LoVo (cell line): ENCODE measurements around the gene CTSZ.

Source experiments
- DNase-seq: peaks from one replicate; pipeline ENCODE4 v3.0.0-alpha.2; 2016; ENCODE audit warnings: low spot score

The CTSZ gene

DNA sequence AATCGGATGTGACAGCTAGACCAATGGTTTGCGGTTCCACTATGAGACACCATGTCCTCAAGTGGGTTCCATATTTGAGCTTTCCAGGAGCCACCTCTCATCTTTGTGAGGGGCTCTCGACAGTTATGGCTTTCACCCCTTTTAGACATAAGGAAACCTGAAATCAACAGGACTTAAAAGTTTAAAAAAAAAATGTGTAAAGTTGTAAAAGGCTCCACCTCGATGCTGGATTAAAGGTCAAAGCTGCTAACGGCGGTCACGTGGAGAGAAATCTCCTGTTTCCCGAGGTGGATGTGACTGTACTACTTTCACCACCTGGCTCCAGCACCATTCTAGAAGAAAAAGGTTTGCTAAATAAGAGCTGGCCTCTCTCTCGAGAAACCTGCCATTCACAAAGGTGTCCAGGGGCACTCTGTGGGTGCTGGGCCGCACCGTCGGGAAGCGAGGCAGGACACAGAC, 24.5 kb upstream of the CTSZ start:
- DNase-seq = no peak

DNA sequence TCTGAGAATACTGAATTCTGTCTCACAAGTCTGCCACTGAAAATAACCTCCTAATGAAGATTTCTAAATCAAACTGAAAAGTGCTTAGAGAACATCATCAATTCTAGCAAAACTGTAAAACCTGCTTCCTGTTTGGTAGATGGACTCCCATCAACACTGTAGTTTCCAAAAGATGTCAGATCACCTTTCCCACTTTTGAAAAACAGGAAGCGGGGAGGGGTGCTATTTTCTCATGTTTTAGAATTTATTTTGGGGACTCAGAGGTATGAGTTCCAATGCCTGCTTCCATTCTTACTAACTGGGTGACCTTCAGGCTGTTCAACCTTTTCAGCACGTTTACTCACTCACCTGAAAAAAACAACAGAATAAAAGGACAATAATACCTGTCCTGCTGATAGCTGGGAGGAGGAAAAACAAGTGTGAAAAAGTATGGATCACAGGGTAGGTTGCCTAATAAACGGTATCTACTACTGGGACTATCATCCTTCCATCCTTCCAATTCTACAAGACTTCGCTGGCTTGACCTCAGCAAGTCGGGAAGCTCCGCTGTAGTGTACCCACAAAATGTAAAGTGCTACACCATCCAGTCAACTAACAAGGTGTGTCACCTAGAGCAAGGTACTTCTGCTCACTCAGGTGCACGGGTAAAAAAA, 24.0 kb upstream of the CTSZ start:
- no peak for DNase-seq

DNA sequence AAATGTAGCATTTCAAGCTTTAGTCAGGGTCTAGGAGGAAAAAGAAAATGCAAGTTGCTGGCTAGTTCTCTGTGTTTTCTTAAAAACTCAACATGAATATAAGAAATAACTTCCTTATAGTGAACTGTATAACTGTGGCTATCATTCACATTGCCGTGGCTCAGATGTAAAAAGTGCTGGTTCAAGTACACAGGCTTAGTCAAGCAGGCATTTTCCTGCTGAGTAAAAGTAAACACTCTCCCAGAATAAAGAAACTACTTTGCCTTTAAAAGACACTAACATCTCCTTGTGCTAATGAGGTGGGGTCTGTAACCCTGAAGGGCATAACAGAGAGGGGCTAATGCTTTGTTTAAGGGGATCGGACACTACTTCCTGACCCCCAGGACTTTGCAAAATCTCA, 21.8 kb upstream of the CTSZ start:
- DNase-seq = no peak

DNA sequence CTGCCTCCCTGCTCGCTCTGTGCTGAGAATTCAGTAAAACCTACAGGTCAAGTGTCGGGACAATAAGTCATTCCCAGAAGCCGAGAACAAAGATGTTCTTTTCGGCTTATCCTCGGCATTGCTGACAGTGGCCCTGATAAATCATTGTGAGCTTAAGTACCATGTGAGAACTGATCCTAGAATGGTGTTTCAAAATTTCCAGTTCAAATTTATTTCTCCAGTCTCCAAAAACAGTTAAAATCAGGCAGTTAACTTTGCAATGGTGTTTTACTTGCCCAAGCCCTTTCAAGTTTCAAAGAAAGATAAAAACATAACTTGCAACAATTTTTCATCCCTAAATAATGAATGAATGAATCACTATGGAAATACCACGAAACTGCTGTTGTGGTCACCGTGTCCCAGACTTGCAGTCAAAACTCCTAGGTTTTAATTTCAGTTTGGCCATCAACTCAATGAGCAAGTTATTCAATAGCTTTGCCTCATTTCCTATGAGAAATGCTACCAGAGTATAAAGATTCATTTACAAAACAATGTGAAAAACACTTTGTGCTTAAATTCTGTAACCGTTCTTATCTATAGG, 20.8 kb upstream of the CTSZ start:
- no peak for DNase-seq

DNA sequence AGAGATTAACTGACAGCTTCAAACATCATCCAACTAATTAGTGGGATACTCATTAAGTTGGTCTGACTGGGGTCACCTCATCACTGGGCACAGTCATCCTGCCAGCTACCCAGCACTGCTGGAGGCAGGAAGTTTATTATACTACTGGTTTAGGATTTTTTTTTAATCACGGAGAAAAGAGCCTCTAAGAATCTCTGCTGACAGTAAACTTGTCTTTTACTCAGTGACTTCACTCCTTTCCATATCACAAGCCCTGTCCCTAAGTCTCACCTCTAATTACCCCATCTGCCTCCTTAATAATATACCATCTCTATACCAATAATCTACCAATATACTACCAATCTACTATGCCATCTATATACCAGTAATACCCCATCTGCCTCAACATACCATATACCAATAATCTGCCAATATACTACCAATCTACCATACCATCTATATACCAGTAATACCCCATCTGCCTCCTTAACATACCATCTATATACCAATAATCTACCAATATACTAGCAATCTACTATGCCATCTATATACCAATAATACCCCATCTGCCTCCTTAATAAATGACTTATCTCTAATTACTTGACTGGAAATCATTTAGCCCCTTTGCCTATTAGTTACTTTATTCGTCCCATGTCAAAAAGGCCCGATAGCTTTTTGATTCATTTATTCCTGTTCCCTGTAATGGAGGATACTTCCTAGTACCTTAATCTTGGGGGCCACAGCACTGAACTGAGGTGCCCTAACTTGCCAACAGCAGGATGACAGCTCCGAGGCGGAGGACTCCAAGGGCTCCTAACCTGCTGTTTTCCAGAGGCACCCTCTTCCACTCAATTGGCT, 20.1 kb upstream of the CTSZ start:
- no peak for DNase-seq

DNA sequence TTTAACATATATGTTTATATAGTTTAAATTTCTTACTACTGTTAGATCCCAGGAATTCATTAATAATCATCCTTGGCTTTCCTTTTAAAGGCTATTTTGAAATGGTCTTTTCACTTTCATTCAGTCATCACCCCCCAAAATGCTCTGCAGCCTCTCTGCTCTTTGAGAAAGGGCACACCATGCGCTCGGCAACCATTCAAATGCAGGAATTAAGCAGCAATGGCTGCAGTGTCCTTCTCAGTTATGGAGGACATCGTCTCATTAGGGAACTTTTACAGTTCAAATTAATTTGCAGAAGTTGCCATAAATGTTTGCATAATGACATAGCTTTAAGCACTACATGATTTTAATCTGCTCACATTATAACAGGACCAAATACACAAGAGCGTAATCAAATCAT, 18.5 kb upstream of the CTSZ start:
- no peak for DNase-seq

DNA sequence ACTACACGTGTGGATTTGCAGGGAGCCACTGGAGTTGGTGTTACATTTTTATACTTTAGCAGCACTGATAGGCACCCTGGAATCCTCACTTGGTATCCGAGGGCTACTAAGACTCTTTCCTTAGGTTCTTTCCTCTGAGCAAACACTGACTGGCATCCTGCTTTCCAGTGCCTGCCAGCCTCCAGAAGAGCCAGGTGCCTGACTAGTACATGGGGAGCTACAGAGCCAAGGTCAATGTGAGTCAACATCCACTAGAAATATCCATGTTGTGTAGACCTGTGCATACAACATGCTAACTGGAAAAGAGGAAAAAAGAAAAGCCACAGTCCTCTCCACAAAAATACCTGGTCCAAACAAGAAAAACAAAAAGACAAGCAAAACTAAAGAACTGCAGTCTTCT, 18.0 kb upstream of the CTSZ start:
- no peak for DNase-seq

DNA sequence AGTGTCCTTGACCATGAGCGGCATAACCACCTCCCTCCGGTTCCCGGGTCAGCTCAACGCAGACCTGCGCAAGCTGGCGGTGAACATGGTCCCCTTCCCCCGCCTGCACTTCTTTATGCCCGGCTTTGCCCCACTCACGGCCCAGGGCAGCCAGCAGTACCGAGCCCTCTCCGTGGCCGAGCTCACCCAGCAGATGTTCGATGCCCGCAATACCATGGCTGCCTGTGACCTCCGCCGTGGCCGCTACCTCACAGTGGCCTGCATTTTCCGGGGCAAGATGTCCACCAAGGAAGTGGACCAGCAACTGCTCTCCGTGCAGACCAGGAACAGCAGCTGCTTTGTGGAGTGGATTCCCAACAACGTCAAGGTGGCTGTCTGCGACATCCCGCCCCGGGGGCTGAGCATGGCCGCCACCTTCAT, 17.1 kb upstream of the CTSZ start:
- no peak for DNase-seq

DNA sequence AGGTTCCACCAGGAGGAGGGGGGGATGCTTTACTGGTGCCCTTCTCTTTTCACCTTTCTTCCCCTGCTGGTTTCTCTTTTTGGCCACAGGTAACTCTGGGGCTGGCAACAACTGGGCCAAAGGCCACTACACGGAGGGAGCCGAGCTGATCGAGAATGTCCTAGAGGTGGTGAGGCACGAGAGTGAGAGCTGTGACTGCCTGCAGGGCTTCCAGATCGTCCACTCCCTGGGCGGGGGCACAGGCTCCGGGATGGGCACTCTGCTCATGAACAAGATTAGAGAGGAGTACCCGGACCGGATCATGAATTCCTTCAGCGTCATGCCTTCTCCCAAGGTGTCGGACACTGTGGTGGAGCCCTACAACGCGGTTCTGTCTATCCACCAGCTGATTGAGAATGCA, 16.6 kb upstream of the CTSZ start:
- DNase-seq = no peak

DNA sequence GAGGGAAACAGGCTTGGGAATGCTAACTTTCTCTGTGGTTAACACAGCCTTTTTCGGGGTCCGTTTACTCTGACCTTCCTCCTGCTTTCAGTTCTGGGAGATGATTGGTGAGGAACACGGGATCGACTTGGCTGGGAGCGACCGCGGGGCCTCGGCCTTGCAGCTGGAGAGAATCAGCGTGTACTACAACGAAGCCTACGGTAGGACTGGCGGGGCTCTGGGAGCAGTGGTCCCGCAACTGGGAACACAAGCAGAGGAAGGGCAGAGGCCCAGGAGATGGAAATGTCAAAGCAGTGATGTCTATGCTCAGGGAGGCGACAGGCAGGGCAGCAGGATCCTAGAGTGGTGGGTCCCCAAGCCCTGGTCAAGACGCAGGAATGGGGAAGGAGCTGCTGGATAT, 15.7 kb upstream of the CTSZ start:
- DNase-seq = no peak

DNA sequence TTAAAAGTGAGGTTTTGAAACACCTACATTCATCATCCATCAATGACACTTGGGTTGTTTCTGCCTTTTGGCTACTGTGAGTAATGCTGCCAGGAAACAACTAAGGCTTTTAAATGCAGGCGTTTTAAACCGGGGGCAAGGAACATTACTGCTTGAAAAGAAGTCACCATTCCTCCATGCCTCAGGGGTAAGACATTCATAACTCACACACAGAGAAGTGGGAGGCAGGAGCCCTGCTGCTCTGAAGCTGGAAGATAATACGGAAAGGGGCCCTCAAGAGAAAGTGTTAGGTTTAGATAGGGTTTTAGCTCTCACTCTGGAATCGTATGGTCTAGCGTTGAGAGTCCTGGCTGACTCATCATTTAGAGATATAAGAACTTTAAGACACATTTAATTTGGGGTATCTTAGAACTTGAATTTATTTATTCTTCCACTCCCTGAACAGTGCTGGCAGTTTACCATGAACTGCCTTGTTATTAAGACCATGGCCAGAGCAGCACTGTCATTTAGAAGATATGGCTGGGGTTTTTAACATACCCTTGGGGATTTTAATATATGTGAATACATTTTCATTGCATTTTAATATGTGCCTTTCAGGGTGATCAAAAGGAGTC, 14.0 kb upstream of the CTSZ start:
- DNase-seq = no peak

DNA sequence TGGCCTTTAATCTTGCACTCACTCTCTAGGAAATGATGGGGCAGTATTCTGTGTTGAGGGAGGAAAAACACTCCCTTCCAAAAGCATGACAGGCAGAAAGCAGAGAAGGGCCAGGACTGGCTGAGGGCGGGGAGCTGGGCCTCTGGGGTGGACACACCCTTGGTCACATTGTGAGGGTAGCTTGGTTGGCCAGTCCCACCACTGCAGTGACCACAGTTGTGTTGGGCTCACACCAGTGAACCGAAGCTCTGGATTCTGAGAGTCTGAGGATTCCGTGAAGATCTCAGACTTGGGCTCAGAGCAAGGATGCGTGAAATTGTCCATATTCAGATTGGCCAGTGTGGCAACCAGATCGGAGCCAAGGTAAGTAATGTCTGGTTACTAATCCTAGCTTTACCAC, 12.2 kb upstream of the CTSZ start, which contains the start of gene TUBB1:
Gene TUBB1 (plus strand): TSS at position 213 of the 400 bp plus-strand sequence. CDS start 94 bp downstream, at position 307.
- DNase-seq = no peak

DNA sequence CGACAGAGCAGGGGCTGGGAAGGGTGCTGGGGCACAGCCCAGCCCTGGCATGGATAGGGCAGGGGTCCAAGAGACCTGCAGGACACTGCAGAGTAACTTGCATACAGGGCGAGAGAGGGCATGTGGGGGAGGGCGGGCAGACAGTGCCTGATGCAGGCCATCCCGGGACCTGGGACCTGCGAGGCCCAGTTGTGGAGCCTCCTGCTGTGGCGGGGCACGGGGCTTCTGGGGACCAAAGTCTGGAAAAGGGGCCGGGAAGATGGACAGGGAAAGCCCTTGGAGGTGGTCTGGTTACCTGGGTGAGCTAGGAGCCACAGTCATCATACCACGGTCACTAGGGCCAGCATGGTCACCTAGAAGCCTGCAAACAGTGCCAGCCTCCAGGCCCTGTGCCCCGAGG, 11.8 kb upstream of the CTSZ start:
- DNase-seq = no peak

DNA sequence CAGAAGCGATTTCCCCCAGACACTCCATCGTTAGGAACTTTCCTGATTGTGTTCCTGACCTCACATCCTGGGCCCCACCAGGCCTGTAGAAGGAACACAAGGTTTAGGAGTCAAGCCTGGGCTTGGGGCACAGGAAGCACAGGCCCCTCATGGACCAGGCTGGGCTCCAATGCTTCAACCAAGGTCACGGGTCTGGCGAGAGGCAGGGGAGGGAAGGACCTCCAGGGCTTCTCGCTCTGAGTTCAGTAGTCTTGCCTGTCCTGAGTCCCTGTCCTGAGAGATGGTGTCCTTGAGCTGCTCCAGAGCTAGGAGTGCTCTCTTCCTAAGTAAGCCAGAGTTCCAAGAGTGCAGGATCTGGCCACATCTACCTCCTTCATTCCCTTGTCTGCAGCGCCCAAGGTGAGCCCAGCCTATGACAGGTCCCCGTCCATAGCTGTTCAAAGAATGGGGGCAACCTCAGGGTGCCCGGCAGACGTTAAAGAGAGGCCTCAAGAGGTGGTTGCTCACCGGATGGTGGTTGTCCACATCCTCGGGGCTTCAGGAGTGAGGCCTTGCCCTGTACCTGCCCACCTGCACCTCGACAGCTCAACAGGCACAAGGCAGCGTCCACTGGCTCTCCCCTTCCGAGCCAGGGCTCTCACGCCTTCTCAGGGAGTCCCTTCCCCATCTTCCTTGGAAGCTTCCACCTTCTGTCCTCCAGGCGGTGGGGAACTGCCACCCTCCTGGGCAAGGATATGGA, 10.6 kb upstream of the CTSZ start:
- no peak for DNase-seq

DNA sequence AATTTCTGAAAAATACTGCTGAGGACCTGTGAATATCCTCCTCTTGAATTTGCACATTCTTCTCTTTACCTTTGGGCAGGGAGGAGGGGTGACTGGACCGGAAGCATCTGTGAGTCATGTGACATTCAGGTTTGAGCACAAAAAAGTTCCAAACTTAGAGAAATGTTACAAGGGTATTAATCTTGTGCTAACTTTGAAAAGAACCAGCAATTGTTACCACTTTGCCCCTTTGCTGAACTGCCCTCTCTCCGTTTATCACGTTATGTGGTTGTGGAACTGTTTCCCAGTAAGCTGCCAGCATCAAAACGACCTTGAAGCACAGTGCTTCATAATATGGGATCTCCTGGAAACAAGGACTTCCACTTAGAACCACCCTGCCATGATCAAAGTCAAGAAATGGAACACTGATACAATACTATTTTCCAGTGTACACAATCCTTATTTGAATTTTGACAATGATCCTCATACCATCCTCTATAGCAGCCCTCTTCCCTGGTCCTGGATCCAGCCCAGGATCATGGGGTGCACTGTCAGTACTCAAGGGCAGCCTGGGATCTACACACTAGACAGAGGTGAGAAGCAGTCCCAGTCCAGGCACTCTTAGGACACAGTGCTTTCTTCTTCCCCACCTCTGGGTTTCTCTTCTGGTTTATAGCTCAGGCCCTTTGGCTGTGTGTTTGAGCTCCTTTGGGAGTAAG, 9.9 kb upstream of the CTSZ start:
- DNase-seq = no peak

DNA sequence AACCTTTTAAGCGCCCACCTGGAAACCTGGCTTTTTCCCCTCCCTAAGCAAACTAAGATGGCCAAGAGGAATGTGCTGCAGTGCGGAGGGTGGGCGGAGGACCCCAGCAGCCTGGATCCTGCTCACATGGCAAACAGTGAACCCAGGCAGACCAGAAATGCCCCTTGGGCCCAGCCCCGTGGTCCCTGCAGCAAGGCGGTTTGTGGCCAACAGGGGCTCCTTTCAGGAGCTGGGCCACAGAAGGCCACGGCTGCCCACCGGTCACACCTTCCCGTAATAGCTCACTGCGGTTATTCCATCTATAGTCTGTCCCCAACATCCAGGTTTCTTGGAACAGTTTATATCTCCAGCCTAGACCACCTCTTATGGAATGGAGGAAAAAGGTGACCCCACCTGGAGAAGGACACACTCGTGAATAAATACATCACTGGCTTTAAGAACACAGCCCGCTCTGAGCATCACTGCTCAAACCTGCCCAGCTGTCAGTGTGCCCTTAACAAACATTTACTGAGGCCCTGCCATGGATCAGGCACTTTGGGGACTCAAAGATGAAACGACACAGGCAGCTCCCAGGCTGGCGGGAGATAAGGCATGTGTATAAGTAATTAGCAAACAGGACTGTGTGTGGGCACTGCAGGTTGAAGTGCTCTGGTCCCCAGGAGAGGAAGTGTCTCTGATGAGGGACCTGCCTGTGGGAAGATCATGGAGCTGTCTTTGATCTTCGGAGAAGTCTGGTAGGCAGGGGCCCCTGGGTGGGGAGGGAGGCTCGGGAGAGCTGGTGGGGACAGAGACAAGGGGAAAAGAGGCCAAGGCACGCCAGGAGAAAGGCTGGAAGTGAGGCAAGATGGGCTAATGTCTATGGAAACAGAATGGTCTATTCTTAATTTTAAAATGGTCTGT, 9.0 kb upstream of the CTSZ start:
- no peak for DNase-seq

DNA sequence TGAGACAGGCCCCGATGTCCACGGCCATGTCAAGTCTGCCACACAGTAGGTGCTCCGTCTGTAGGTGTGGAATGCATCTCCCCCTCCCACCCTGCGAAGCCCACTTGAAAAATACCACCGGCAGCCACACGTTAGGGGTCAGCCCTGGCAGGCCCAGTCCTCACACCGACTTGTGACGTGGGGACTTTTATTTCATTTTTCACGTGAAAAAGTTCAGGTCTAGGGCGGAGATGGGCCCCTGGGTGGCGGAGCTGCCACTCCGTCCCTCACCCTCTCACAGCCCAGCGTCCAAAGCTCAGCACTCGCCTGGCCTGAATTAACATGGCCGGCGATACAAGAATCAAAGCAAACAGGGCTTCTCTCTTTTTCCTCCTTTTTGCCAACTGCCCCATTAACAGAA, 8.4 kb upstream of the CTSZ start:
- no peak for DNase-seq

DNA sequence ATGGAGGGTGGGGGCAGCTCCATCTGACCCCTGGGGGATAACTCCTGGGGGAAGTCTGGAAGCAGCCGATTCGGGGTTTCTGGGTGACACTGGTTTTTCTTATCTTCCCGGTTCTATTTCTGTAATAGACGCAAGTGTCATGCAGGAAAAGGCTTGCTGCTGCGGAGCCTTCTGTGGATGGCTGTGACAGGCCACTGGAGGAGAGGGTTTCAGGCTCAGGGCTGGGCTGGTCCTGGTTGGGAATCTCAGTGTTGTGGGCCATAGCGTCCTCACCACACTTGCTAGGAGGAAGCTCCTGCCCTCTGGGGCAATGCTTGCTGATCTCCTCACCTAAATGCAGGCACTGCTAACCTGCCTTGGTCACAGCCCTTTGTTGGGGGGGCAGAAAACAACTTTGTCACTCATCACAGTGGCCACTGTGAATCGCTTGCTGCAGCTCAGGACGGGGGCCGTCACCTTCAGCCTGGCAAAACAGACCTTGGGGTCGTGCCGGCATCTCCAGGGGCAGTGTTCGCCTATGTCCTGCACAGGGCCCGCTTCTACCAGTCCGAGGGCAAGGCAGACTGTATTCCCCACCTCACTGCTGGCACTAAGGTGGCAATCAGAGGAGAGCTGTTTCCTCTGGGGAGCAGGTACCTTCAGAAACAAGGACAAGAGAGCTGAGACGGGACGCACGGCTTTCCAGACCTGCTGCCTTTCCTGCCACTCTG, 7.8 kb upstream of the CTSZ start:
- no peak for DNase-seq

DNA sequence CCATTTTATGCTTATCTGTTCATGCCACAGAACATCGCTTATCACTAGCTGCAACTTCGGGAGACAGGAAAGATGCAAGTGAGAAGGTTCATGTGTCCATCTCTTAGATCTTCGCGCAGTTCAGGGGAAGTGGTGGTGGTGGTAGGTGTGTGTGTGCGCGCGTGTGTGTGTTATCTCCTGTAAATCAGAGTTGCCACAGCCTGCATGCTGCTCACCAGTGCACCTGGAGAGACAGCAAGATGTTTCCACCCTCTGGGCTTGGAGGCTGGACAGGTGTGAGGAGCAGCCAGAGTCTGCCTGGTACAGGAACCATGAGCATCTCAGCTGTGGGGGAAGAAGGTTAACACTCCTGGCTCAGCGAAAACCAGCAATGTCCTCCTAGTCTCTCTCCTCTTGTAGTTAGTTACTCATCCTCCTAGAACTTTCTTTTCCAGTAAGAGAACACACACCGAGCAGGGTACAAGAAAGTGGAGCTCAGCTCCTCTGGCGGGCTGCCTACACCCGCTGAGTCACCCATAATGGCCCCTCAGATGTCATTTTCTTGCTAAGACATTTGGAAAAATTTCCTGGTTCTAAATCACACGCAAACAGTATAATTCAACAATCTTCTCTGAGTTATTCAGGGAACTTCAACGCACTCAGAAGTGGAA, 7.0 kb upstream of the CTSZ start:
- no peak for DNase-seq
